Kidney capillary endothelial cell (primary cell): ENCODE data around the gene TTLL7.
"Not testable (repeated sequence)": the region's sequence is repeated elsewhere in the genome, so short reads cannot be mapped to it uniquely, and the experiment has no call there.

Source experiments
- DNase-seq: peaks from one replicate; pipeline ENCODE4 v3.0.0-alpha.2; 2018; ENCODE audit warnings: low spot score

Gene TTLL7

DNA sequence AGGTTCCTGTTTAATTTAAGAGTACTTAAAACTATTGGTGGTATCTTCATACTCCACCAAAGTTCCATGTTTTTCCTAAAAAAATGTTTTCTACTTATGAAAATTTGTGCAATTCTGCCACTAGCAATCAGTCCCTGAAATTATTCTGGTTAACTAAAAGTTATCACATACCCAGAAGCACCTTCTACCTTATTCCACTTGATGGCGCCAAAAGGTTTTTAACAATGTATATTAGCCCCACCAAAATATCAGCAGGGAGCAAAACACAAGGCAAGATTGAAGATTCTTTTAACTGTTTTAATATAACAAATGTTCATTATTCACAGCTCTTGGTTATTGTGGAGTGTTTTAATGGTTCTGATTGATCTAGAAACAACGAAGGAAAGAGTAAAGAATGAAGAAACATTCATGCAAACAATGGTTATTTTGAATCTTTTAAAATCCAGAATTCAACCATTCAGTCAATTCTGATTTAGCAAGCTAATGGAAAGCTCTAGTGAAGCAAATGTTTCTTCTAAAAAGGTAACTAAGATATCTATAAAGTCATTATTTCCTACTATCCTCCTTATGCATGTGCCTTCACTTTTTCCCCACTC is 67.2 kb downstream of the TTLL7 start:
- DNase-seq = peak; percentile 48

DNA sequence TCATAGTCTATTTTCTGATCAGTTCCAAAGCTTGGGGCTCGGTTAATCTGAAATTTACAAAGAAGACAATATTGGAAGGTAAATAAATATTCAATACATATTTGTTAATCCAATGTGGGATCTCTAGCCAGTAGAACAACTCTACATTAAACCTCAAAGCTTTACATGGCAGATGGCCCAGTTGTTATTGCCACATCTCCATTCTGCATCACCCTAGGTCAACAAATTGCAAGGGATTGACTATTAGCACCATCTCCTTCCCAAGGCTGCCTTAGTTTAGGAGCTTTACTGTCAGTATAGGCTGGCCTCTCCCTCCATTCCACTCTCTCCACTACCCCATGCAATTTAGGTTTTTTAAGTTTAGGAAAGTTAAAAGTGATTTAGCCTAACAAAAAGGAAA is 69.7 kb downstream of the TTLL7 start:
- no peak for DNase-seq

DNA sequence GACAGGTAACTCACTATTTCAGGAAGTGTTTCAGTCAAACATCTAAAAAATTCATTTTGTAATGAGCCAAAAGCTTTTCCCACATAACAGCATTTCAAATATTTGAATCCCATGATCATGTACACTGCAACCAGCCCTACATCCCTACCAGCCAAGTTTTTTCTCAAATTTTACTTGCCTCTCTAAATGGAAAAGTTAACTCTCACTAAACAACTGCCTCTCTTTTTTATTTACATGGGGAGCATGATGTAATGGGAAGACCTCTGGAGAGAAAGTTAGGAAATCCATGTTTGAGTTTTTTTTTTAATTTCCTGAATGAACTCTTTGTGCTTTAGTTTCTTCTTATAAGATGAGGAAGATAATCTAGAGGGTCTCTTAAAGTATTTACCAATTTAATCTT is 70.5 kb downstream of the TTLL7 start:
- DNase-seq = no peak

DNA sequence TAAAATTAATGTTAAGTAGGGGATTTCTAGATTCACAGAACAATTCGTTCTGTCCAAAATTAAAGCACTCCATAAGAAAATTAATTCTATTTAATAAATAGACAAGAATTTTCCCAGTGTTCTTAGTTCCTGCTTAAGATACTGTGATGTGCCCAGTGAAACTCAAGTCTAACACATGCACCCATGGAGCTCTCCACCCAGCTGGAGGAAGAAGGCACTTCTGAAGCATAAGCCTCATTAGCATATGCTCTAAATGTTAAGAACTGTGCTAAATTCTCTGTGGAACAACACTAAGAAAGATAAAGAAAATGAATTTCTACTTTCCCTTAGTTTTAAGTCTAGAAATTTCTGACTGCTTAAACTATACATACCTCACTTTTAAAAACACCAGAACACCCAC is 71.2 kb downstream of the TTLL7 start:
- no peak for DNase-seq

DNA sequence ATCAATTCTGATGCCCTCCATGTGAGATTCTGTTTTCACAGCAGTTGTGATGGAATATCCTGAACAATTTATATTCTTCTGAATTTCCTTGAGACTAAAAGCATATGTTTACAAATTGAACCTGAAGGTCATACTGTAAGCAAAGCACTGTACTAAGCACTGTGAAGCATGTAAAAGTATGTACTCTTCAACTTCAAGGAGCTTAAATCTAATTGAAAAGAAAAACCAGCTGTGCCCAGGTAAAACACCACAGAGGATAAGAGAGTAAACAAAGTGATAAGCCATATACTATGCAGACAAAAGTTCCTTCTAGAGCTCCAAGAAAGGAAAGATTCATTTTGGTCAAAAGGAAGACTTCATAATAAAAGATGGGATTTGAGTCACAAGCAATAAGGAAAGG is 71.9 kb downstream of the TTLL7 start:
- no peak for DNase-seq

DNA sequence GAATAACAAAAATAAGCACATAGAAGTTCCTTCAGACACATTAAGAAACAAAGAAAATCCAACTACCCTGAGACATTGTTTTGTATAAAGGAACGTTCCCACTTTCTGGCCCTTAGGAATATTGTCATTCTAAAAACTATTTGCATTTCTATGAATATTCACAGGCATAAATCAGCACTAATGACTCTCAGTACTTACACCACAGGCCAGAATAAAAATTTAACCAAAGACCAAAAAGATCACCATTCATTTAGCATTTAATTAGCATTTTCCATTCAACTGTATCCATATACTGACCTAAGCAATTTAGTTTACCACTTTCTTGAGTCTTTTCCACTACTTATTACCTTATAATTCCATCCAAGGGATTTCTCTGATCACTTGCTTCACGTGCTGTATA is 75.4 kb downstream of the TTLL7 start:
- no peak for DNase-seq

DNA sequence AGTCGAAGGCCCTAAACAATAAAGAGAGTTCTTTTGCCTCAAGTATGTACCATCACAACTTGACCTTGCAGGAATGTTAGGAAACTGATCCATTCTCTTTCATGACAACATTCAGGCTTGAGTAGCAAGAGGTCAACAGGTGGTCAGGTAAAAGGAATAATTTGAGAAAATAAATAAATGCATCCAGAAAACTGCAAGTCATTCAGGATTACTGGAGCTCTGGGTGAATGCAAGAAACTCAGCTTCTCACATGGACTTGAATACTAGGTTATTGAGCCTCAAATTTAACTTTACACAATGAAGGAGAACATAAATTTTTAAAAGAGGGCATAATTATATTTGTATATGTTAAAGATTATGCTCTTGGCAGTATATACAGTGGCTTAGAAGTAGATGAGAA is 76.5 kb downstream of the TTLL7 start:
- DNase-seq = no peak

DNA sequence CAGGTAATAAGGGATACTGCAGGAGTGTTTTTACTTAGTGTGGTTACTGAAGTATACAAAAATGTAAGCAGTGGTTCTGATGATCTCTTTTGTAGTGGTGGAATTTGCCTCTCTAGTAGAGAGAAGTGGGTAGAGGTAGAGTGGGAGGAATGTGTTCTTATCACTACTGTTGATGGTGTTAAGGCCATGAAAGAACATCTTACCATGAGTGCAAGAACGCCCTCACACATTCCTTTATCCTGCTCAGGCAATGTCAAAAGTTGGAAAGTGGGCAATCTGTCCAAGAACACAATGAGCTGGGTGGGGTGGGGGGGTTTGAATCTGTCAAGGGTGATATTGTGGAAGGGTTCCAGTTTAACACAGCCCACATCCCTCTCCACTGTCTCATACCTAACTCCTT is 78.6 kb downstream of the TTLL7 start:
- DNase-seq = no peak

DNA sequence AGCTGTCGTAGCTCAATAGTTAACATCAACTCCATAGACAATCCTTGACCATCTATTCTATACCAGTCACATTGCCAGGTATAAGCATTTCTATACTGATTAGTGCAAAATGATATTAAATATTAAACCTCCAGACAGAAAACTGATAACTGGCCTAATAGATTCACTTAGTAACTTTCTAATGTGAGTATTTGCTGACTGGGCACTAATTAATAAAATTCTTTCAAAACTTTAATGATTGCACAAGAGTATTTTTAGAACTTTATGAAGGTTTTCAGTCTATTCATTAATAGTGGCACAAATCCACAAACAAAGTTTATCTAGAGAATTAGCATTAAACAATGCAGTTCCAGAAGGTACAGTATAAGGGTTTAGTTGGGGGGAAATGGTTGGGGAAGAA is 79.1 kb downstream of the TTLL7 start:
- no peak for DNase-seq

DNA sequence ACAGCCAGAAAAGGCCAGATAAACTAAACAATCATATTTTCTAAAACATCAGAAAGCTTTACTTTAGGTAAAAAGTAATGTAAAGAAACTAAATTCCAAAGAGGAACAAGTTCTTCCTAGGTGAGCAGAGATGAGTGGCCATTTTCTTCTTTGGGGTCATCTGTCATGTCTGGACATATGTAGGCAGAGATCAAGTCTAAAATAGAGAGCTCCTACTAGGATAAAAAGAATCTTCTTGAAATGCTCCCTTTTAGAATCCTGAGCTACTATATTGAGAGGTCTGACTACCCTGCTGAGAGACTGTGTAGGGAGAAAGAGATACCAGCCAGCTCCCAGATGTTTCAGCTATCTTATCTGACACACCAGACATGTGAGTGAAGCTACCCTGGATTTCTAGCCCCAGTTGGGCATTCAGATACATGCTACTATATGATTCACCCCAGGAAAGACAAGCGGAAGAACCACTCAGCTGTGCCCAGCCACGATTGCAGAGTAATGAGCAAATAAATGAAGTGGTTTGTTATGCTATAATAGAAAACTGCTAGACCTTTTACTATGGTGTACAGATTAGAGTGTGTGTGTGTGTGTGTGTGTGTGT is 80.1 kb downstream of the TTLL7 start:
- DNase-seq = no peak

DNA sequence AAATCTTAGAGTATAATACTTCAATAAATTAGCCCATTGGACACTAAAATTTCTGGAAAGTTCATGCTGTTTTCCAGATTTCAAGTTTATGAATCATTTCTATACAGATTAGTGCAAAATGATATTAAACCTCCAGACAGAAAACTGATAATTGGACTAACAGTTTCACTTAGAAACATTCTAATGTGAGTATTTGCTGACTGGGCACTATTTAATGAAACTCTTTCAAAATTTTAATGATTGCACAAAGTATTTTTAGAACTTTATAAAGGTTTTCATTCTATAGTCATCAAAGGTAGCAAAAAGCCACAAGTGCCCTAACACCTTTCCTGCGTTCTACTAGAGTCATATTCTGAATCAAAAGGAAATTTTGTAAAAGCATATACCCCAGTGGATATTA is 81.0 kb downstream of the TTLL7 start:
- DNase-seq = no peak

DNA sequence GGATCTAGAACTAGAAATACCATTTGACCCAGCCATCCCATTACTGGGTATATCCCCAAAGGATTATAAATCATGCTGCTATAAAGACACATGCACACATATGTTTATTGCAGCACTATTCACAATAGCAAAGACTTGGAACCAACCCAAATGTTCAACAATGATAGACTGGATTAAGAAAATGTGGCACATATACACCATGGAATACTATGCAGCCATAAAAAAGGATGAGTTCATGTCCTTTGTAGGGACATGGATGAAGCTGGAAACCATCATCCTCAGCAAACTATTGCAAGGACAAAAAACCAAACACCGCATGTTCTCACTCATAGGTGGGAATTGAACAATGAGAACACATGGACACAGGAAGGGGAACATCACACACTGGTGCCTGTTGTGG is 82.8 kb downstream of the TTLL7 start:
- not testable (repeated sequence) for DNase-seq

DNA sequence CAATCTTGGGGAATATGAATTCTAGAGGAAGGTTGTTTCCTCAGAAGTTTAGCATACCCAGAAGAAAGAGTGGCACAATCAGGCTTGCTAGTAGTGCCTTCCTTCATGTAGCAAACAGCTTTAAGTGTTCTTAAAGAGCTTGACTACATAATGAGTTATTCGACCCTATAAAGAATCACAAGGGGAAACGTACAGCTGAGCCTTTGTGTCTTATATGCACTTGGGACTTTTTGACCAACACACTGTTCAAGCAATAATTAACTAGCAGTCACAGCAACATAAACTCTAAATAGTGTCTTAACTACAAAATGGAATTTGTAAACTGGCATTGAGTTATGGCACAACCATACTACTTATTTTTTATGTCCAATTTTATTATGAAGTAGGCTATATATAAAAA is 86.1 kb downstream of the TTLL7 start:
- DNase-seq = no peak

DNA sequence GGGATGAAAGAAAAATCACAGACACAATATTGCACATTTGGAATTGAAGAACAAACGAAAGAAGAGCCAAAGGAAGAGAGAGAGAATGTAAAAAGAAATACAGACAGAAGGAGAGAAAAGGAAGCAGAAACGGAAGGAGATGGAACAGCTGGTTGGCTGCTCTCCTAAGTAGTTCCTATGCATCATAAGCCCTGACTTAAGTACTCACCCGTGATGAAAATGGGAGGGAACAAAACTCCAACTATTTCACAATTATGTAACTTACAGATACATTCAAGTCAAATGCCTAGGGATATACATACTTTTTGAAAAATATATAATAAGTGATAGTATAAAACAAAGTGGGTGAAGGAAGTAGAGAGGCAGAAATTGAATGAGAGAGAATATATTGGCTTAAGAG is 88.5 kb downstream of the TTLL7 start:
- no peak for DNase-seq

DNA sequence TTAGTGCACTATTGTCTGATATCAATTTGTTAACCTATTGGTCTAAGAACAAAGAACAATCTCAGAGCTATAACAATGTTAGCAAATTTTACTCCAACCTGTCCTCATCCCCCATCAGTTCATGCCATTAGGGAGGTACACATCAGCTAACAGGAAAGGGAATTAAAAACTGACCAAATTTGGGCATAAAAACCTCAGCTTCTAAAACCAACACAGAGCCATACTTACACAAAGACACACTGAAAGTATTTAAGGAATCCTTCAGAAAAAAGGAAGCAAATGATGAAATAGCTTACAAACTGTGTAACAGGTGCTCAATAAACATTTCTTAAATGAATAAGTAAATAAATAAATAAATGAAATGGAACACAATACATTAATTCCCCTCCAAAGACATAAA is 89.2 kb downstream of the TTLL7 start:
- DNase-seq = no peak

DNA sequence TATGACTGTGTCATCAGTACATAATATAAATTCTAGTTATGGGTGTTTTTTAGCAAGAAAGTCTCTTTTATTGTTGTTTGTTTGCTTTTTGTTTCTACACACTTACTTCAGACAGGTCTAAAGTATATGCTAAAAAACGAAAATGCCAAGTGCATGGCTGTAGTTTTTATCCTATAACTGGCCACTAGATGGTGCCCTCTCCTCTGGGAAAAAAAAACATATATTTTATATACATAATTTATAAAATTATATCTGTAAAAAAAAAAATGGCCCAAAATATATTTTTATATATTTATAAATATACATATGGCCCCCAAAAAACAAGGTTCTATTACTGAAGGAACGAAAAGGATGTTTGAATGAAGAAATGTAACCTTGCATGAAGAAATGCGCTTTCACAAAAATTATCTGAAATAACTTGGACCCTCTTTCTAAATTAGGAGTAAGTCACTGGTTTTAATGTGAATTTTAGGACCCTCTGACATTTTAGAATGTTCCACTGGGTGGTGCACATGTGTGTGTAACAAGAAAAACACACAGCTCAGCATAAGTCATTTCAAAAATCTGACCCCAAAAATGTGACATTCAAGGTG is 93.5 kb downstream of the TTLL7 start:
- DNase-seq = no peak

DNA sequence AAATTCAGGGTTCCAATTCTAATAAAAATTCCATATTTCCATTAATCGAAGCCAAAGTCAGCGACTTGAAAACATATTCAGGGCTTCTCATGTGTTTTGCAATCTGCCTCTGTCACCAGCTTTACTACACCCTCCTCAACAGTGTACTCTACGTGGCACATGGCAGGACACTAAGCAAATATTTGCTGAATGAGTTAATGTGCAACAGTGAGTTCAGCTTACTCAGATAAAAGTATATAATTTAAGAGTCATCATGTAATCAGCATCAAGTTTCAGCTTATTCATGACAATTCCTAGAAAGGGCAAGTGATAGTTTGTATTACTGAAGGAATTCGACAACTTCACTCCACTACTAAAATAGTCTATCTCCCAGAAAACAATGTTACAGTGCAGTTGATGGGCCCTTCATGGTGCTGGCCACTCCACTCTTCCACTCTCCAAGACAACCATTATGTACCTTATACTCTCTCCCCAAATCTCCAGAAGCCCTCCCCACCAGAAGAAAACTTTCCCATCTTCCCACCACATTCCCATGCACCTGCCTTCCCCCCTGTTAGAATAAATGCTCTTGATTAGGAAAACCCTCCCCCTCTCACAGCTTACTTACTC is 97.3 kb downstream of the TTLL7 start:
- DNase-seq = no peak

DNA sequence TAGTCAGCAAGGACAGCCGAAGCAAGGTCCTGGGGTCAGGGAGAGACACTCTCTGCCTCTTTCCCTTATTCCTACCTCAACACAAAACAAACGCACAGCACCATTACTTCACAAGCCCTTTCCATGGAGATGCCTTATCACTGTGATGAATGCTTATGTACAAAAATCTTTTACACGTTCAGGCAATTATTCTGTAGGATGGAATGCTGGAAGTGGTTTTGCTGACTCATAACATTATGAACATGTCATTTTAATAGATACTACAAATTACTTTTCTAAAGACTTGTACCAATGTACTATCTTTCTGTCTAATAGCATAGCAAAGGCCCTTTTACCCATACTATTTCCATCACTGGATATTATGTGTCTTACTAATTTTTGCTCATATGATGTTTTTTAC is 98.4 kb downstream of the TTLL7 start:
- DNase-seq = no peak

DNA sequence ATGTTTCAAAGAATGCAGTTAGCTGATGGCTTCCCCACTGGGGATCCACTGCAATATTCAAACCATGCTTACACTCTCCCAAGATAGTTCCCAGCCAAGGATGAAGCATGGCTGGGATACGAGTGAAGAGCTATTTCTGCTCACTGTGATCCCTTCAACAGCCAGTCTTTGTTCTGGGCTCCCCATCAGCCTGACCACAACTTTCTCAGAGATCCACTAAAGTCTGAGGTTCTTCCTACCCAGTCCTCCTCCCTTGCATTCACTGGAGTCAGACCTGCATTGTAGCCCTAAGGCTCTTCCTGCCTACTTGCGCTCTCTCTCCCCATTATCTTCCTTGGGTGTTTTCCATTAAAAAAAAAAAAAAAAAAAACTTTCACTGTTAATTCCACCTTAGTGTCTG is 101.4 kb downstream of the TTLL7 start:
- DNase-seq = no peak

DNA sequence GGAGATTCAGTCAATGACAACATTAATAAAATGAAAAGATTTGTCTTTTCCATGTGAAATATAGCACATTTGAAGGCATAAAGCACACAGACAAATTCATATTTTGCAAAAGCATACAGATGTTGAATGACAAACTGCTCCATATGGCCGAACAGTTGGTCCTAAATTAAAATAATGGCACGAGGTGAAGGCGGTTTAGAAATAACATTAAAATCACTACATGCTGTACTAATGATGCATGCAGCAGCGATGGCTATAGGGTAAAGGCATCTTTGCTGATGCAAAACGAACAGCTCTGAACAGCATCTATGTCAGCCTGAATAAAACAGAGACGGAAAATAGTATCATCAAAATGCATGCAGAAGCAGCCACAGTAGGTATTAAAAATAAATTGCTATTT is 102.6 kb downstream of the TTLL7 start:
- no peak for DNase-seq

DNA sequence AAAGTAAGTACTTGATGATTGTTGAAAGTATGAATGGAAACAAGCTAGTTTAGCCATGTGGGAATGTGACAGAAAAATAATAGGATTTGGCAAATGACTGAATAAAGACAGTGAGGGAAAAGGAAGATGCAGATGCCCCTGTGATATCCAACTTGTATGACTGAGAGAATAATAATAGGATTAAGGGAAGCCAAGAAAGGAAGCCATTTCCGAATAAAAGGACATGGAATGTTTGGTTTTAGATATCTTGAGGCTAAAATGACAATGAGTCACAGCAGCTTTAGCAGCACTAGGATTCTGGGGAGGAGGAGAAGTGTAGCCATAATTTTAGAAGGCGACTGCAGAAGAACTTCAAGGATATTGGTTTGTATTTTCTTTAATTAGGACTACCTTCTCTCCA is 109.2 kb downstream of the TTLL7 start:
- DNase-seq = no peak

DNA sequence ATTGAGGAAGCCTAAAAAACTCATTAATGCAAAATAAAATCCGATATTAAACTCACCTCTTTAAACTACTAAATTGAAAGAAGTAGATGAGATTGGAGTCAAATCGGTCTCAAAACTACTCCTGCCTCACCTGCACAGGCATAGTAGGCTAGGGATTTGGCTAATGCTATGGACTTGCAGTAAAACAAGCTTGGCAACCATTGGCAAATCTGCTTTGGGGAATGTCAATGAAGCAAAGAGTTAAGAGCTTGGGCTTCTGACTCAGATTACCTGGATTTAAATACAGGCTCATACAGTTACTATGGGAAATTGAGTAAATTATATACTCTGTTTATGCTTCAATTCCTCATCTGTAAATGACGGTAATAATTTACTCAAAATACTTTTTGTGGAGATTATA is 111.4 kb downstream of the TTLL7 start:
- DNase-seq = no peak

DNA sequence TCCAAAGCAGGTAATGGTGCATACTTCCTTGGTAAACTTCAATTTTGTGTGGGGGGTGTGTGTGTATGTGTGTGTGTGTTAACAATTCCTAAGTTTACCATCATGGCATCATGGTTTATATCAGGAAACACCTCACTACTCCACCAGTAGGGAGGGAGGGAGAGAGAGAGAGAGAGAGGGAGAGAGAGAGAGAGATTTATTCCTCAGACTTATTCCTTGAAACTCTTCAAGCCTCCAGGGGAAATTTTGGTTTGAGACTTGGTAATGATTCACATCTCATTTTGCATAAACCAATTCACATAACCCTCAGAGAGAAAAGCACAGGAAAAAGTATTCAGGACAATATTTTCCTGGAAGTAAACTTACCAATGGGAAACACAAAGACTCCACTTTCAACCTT is 115.0 kb downstream of the TTLL7 start:
- DNase-seq = no peak

DNA sequence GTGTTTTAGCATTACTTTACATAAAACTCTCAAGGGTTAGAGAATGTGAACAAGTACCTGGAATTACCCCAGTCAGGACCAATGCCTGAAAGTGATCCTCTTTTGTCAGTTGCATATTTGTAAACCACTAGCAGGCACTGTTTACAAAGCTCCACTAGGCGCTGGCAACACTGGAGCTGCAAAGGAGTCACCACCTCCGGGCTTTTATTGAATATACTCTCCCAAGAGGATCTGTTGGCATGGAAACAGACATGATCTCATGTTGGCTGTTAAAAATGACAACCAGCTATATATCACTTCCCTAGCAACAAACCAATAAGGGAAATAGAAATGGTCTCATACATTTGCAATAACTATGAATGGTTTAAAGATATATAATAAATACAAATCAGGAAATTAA is 116.0 kb downstream of the TTLL7 start:
- DNase-seq = peak; percentile 78
